Prostate gland (tissue), 2 donors: ENCODE measurements around the gene LAMP1. TPM values are rescaled to one million over a fixed set of nuclear protein-coding genes. Genes with fewer than 3 reads are reported as not detected.

Source experiments
- DNase-seq: peaks from one replicate; pipeline ENCODE4 v3.0.0-alpha.2; 2019; ENCODE audit warnings: low spot score
- H3K27ac ChIP-seq, 2 donors: fragments of 200-600 bp; sonication (generic); 2 replicates each; pipeline ENCODE4 v1.5.1; 2017 to 2019
- H3K27me3 ChIP-seq: fragments of 200-600 bp; sonication (generic); replicated peaks from 2 replicates; pipeline ENCODE4 v1.5.1; 2019; ENCODE audit not compliant: insufficient read depth
- H3K36me3 ChIP-seq, 2 donors: fragments of 200-600 bp; sonication (generic); 1 replicate in 1 of 2; 2 replicates in 1 of 2; pipeline versions ENCODE4 v1.5.1 to v1.8.1; 2017 to 2019
- H3K4me1 ChIP-seq: fragments of 200-600 bp; sonication (generic); replicated peaks from 2 replicates; pipeline ENCODE4 v1.5.1; 2019
- H3K4me3 ChIP-seq, 2 donors: fragments of 200-600 bp; sonication (generic); 2 replicates each; pipeline ENCODE4 v1.5.1; 2017 to 2019
- H3K9me3 ChIP-seq: fragments of 200-600 bp; sonication (generic); 2 replicates; pipeline ENCODE4 v1.5.1; 2017
- CTCF ChIP-seq, 4 experiments: fragments of 200-600 bp in 2 of 4; fragments of 450-650 bp in 2 of 4; sonication (generic) in 2 of 4; IDR thresholded peaks; 1 replicate in 3 of 4; 2 replicates in 1 of 4; pipeline ENCODE4 v1.5.1; 2016 to 2019; ENCODE audit warnings: antibody characterized with exemption in 4 of 4, mild to moderate bottlenecking in 2 of 4, moderate library complexity in 2 of 4
- POLR2A ChIP-seq: fragments of 450-650 bp; IDR thresholded peaks from one replicate; pipeline ENCODE4 v1.6.1; 2016; ENCODE audit warnings: antibody characterized with exemption, mild to moderate bottlenecking
- POLR2AphosphoS5 ChIP-seq: sonication (generic); formaldehyde crosslinking; IDR thresholded peaks from one replicate; pipeline ENCODE4 v1.6.1; 2017; ENCODE audit warnings: antibody characterized with exemption
- WGBS: methylation state at CpG from one replicate; pipeline ENCODE4 v1.1.5; 2018; 5-methylcytosine and 5-hydroxymethylcytosine counted together
- intact Hi-C: fragments of 100-400 bp; cut with DNase I; formaldehyde crosslinking; loops from one replicate; pipeline ENCODE4 v1.14.2; 2022
- total RNA-seq, 2 donors: library from RNA; depleted of rRNA; stranded (reverse); fragments of >200 nt; gene quantifications; one replicate each; pipeline ENCODE4 v1.1.0, GENCODE V29; 2016

The LAMP1 gene
- total RNA-seq, 2 donors from 2014 or later: 214 to 246 TPM

DNA sequence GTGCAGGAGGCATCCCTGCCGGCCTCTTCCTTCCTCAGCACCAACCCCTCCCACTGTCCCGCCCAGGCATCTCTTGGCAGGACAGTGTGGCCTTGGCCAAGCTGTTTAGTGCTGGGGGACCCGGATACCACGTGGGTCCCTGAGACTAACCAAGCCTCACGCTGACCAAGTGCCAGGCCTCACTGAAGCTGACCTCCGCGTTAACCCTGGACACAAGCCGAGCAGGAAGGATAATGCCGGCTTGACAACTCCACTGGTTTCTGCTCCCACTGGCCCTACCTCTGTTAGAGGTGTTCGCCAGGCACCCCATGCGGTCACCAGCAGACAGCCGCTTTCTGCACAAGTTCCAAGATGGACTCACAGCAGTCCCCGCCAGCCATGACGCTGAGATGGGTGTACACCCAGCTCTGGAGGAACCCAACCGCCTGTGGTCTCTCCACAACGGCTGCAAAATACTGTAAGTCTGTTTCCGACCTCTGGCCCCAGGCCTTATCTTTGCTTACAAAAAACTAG lies 54.5 kb downstream of the LAMP1 start:
- Histone ChIP-seq H3K4me1 (no peaks in the 10 kb centered on the region), H3K27ac (no peak overlapping the region), H3K4me3 (no peak overlapping the region), H3K36me3 (no peaks in the 10 kb centered on the region), H3K9me3 (no peaks in the 10 kb centered on the region), H3K27me3 (no peaks in the 10 kb centered on the region)
- intact Hi-C loops: no loop called here
- no peak for DNase-seq
- 81% methylated on average over 17 of the region's 17 CpGs for WGBS
- TF ChIP-seq POLR2AphosphoS5: peak; percentile 28
- no peak for TF ChIP-seq POLR2A
- TF ChIP-seq CTCF (IDR thresholded peaks at IDR 0.05): no peak

- Histone ChIP-seq H3K9me3 (no peaks in the 10 kb centered on the region), H3K4me3 (no peak overlapping the region), H3K36me3 (no peaks in the 10 kb centered on the region), H3K4me1 (no peaks in the 10 kb centered on the region), H3K27ac (no peak overlapping the region), H3K27me3 (no peaks in the 10 kb centered on the region)
- no peak for TF ChIP-seq POLR2AphosphoS5
- no peak for TF ChIP-seq CTCF (IDR thresholded peaks at IDR 0.05)
- no peak for TF ChIP-seq POLR2A
- DNase-seq: no peak
- WGBS: 89% methylated on average over 12 of the region's 12 CpGs
- intact Hi-C loops: no loop called here
Measured at GRCh38 chr13:113353254-113353653, 56.2 kb downstream of the LAMP1 start.

GRCh38 chr13:113354831-113355610 lies 58.0 kb downstream of the LAMP1 start:
- DNase-seq: no peak
- 95% methylated on average over 41 of the region's 41 CpGs for WGBS
- no peaks in the 10 kb centered on the region for H3K36me3 ChIP-seq
- intact Hi-C loops: no loop called here
- H3K27me3 ChIP-seq: no peaks in the 10 kb centered on the region
- H3K4me1 ChIP-seq: no peaks in the 10 kb centered on the region
- H3K9me3 ChIP-seq: no peaks in the 10 kb centered on the region
- TF ChIP-seq CTCF (IDR thresholded peaks at IDR 0.05): no peak
- TF ChIP-seq POLR2A: no peak
- TF ChIP-seq POLR2AphosphoS5: no peak
- H3K4me3 ChIP-seq: no peak overlapping the region
- H3K27ac ChIP-seq: no peak overlapping the region

DNA sequence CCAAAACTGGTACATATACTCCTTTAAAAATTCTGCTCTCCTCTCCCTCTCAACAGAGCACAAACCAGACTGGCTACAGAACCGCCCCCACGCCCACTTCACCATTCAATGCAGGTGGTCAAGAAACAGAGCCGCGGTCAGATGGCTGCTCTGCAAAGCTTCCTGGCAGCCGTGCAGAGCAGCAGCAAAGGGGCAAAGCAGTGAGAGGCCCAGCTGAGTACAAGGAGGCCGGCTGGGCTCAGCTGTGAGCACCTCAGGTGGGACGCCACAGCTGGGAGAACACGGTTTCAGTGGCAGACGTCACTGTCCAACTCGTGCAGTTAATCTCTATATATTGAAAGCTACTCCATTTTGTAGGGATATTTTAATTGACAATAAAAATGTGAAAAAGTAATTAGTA lies 58.6 kb downstream of the LAMP1 start:
- 84% methylated on average over 10 of the region's 10 CpGs for whole genome bisulfite sequencing
- no peak overlapping the region for H3K4me3 ChIP-seq
- no peak for DNase-seq
- H3K36me3 ChIP-seq: no peaks in the 10 kb centered on the region
- no peak overlapping the region for H3K27ac ChIP-seq
- no peaks in the 10 kb centered on the region for H3K9me3 ChIP-seq
- intact Hi-C loops: no loop called here
- TF ChIP-seq POLR2A: no peak
- TF ChIP-seq POLR2AphosphoS5: no peak
- no peak for TF ChIP-seq CTCF (IDR thresholded peaks at IDR 0.05)
- no peaks in the 10 kb centered on the region for H3K4me1 ChIP-seq
- no peaks in the 10 kb centered on the region for H3K27me3 ChIP-seq

DNA sequence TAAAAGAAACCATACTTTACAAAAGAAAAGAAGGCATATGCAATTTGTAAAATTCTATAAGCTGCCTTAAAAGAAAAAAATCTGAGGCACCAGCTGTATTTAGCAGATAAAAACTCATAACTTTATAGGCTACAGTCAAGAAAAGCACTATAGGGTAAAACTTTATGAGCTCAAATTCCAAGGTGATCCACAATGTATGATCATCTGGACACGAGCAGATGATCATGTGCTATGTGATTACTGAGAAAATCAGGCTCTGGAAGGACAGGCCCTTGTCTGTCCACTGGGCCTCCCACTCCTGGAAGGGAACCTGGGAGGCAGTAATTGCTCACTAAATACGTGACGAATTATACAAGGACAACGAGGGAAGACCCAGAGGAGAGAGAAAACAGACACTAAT lies 59.6 kb downstream of the LAMP1 start:
- Histone ChIP-seq H3K4me3 (no peak overlapping the region), H3K27me3 (no peaks in the 10 kb centered on the region), H3K27ac (no peak overlapping the region), H3K4me1 (no peaks in the 10 kb centered on the region), H3K9me3 (no peaks in the 10 kb centered on the region), H3K36me3 (no peaks in the 10 kb centered on the region)
- WGBS: 64% methylated on average over 4 of the region's 4 CpGs
- DNase-seq: no peak
- no peak for TF ChIP-seq POLR2AphosphoS5
- no peak for TF ChIP-seq CTCF (IDR thresholded peaks at IDR 0.05)
- no peak for TF ChIP-seq POLR2A
- intact Hi-C loops: no loop called here
